ENCODE data around the gene MAN1A1. TPM values are rescaled to one million over a fixed set of nuclear protein-coding genes. Genes with fewer than 3 reads are reported as not detected.

The MAN1A1 gene
- total RNA-seq, 1 donor from 2014 or later: 78.0 TPM

- intact Hi-C loops (cut with DNase I): no loop called here
- DNase-seq (no peak), ATAC-seq (no peak)
- H3K36me3 ChIP-seq: no peaks in the 10 kb centered on the region
- TF ChIP-seq, protein P1, sequence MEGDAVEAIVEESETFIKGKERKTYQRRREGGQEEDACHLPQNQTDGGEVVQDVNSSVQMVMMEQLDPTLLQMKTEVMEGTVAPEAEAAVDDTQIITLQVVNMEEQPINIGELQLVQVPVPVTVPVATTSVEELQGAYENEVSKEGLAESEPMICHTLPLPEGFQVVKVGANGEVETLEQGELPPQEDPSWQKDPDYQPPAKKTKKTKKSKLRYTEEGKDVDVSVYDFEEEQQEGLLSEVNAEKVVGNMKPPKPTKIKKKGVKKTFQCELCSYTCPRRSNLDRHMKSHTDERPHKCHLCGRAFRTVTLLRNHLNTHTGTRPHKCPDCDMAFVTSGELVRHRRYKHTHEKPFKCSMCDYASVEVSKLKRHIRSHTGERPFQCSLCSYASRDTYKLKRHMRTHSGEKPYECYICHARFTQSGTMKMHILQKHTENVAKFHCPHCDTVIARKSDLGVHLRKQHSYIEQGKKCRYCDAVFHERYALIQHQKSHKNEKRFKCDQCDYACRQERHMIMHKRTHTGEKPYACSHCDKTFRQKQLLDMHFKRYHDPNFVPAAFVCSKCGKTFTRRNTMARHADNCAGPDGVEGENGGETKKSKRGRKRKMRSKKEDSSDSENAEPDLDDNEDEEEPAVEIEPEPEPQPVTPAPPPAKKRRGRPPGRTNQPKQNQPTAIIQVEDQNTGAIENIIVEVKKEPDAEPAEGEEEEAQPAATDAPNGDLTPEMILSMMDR (IDR thresholded peaks at IDR 0.05): no peak
- H3K4me3 ChIP-seq: no peak overlapping the region
- H3K27me3 ChIP-seq (ENCODE audit: low read depth): no peaks in the 10 kb centered on the region
- no peak overlapping the region for H3K27ac ChIP-seq
- peaks cover 12% of the 10 kb centered on the region for H3K4me1 ChIP-seq
- H3K9me3 ChIP-seq: no peaks in the 10 kb centered on the region
Measured at GRCh38 chr6:119256978-119257462, 92.5 kb downstream of the MAN1A1 start.

- DNase-seq: no peak
- ATAC-seq: no peak
- no peaks in the 10 kb centered on the region for H3K36me3 ChIP-seq
- no peak overlapping the region for H3K4me3 ChIP-seq
- no peak overlapping the region for H3K27ac ChIP-seq
- TF ChIP-seq, protein P1 (IDR thresholded peaks at IDR 0.05): no peak
- intact Hi-C loops (cut with DNase I): no loop called here
- H3K9me3 ChIP-seq: no peaks in the 10 kb centered on the region
- peaks cover 6% of the 10 kb centered on the region for H3K4me1 ChIP-seq
- no peaks in the 10 kb centered on the region for H3K27me3 ChIP-seq (ENCODE audit: low read depth)
Measured at GRCh38 chr6:119256392-119256791, 93.2 kb downstream of the MAN1A1 start.

- Histone ChIP-seq H3K9me3 (no peaks in the 10 kb centered on the region), H3K27ac (no peak overlapping the region), H3K36me3 (no peaks in the 10 kb centered on the region), H3K4me1 (peaks cover 6% of the 10 kb centered on the region), H3K27me3 (ENCODE audit: low read depth) (no peaks in the 10 kb centered on the region), H3K4me3 (no peak overlapping the region)
- TF ChIP-seq, protein P1 (IDR thresholded peaks at IDR 0.05): no peak
- ATAC-seq (no peak), DNase-seq (no peak)
- intact Hi-C loops (cut with DNase I): no loop called here
Measured at GRCh38 chr6:119255492-119255891, 94.1 kb downstream of the MAN1A1 start.

DNA sequence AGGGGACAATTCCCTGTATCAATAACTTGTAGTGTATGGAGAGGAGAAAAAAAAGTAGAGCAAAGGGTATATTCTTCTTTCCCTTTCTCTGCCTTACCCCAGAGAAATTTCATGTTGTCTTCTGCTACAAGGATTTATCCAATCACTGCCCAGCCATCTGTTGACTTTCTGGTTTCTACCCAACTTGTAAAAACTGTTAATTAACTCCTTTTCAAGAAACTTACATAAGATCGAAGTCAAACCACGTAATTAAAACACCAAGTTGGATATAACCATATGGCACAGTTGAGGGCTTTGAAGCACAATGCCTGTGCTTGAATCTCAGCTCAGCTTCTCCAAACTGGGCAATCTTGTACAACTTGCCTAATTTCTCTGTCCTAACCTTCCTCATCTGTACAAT lies 99.5 kb downstream of the MAN1A1 start:
- no peak for ATAC-seq
- intact Hi-C loops (cut with DNase I): no loop called here
- H3K27me3 ChIP-seq (ENCODE audit: low read depth): no peaks in the 10 kb centered on the region
- H3K27ac ChIP-seq: no peak overlapping the region
- H3K4me3 ChIP-seq: no peak overlapping the region
- DNase-seq: no peak
- no peaks in the 10 kb centered on the region for H3K4me1 ChIP-seq
- TF ChIP-seq, protein P1 (IDR thresholded peaks at IDR 0.05): no peak
- H3K36me3 ChIP-seq: peaks cover 19% of the 10 kb centered on the region
- H3K9me3 ChIP-seq: no peaks in the 10 kb centered on the region

DNA sequence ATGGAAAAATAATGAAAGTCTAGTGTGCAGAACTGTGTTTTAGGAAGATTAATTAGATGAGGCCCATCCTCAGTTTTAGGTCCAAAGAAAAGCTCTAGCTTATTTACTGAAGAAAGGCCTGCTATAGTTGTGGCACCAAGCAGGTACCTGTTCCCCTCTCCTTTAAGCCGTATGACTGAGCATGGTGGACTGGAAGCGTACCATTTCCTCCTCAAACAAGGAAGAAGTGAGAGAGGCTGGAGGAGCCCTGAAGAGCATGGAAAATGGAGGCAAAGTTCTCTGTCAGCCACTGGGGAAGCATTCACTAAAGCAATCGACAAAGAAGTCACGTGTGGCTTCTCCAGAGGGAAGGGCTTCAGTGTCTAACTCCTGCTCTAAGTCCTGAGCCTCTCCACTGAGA lies 100.2 kb downstream of the MAN1A1 start:
- H3K4me1 ChIP-seq: no peaks in the 10 kb centered on the region
- no peaks in the 10 kb centered on the region for H3K9me3 ChIP-seq
- intact Hi-C loops (cut with DNase I): no loop called here
- TF ChIP-seq, protein P1 (IDR thresholded peaks at IDR 0.05): no peak
- peaks cover 19% of the 10 kb centered on the region for H3K36me3 ChIP-seq
- no peak overlapping the region for H3K4me3 ChIP-seq
- ATAC-seq: no peak
- H3K27ac ChIP-seq: no peak overlapping the region
- no peak for DNase-seq
- no peaks in the 10 kb centered on the region for H3K27me3 ChIP-seq (ENCODE audit: low read depth)

DNA sequence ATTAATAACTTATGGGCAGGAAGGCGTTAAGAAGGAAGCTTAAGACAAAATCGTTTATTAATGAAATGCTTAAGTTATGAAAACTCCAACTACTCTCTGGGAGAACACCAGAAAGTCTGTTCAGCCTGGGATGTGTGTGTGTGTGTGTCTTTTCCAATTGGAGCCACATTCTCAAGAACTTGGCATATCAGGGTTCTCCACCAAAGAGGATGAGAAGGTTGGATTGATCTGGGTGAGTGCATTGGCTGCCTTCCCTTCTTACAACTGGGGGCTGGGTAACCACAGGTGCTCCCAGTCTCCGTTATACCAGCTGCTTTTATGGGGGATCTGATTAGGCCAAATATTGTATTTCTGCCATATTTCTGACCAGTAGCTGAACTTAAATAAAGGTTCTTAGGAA lies 102.1 kb downstream of the MAN1A1 start:
- no peaks in the 10 kb centered on the region for H3K27me3 ChIP-seq (ENCODE audit: low read depth)
- intact Hi-C loops (cut with DNase I): no loop called here
- no peak for DNase-seq
- no peak overlapping the region for H3K4me3 ChIP-seq
- ATAC-seq: no peak
- peaks cover 19% of the 10 kb centered on the region for H3K36me3 ChIP-seq
- TF ChIP-seq, protein P1 (IDR thresholded peaks at IDR 0.05): no peak
- no peaks in the 10 kb centered on the region for H3K9me3 ChIP-seq
- no peaks in the 10 kb centered on the region for H3K4me1 ChIP-seq
- no peak overlapping the region for H3K27ac ChIP-seq
